WTC11 (cell line): Measurements from ENCODE around the gene KLF13. TPM values are rescaled to one million over a fixed set of nuclear protein-coding genes. Genes with fewer than 3 reads are reported as not detected.
A peak's percentile ranks its signal among the peaks of the same experiment; 100 is the strongest.

Source experiments
- ATAC-seq: fragments of 200-7000 bp; cut with Tn5 transposase; 2 replicates; pipeline ENCODE4 v1.10.0; 2021; ENCODE audit warnings: mild to moderate bottlenecking, moderate library complexity
- CTCF ChIA-PET: fragments of 300-600 bp; sonication (Branson Sonifier 250); formaldehyde crosslinking; loops from one replicate; lab custom pipeline; 2021; ENCODE audit warnings: antibody characterized with exemption; lab: Charles Lee
- POLR2A ChIA-PET: fragments of 350-600 bp; sonication (Branson Sonifier 250); formaldehyde crosslinking; loops from one replicate; lab custom pipeline; 2021; ENCODE audit warnings: antibody characterized with exemption; lab: Charles Lee
- DNase-seq: peaks from one replicate; pipeline ENCODE4 v3.0.0; 2021; ENCODE audit warnings: low spot score
- H3K27ac Mint-ChIP-seq: 2 replicates; pipeline ENCODE4 v1.8.0; 2021; ENCODE audit warnings: mixed read lengths
- H3K27me3 Mint-ChIP-seq: 2 replicates; pipeline ENCODE4 v1.8.0; 2021; ENCODE audit warnings: low read depth, mild to moderate bottlenecking, moderate library complexity, mixed read lengths
- H3K36me3 Mint-ChIP-seq: 2 replicates; pipeline ENCODE4 v1.8.0; 2021; ENCODE audit warnings: mixed read lengths
- H3K4me1 Mint-ChIP-seq: 2 replicates; pipeline ENCODE4 v1.8.0; 2022; ENCODE audit warnings: mixed read lengths
- H3K4me3 Mint-ChIP-seq: 2 replicates; pipeline ENCODE4 v1.8.0; 2021; ENCODE audit warnings: mild to moderate bottlenecking, moderate library complexity, mixed read lengths
- H3K9me3 Mint-ChIP-seq: 2 replicates; pipeline ENCODE4 v1.8.0; 2021; ENCODE audit warnings: mixed read lengths
- ATF1 ChIP-seq: sonication (generic); formaldehyde crosslinking; IDR thresholded peaks from 2 replicates; pipeline ENCODE4 v1.8.1; 2023; ENCODE audit warnings: mild to moderate bottlenecking, moderate library complexity, missing genetic modification reagents
- ATF2 ChIP-seq: sonication (generic); formaldehyde crosslinking; IDR thresholded peaks from 2 replicates; pipeline ENCODE4 v1.8.1; 2022; ENCODE audit warnings: low read depth, missing genetic modification reagents, borderline replicate concordance
- CDX4 ChIP-seq: fragments of 250-450 bp; sonication (Bioruptor Pico); IDR thresholded peaks from 2 replicates; pipeline ENCODE4 v1.9.0; 2021; ENCODE audit warnings: moderate library complexity, mild to moderate bottlenecking, inconsistent platforms, borderline replicate concordance
- CREM ChIP-seq: sonication (generic); formaldehyde crosslinking; IDR thresholded peaks from 2 replicates; pipeline ENCODE4 v1.8.1; 2022; ENCODE audit warnings: mild to moderate bottlenecking, missing genetic modification reagents, moderate library complexity
- E2F4 ChIP-seq: sonication (generic); formaldehyde crosslinking; IDR thresholded peaks from 2 replicates; pipeline ENCODE4 v1.8.1; 2022; ENCODE audit warnings: low read depth, mild to moderate bottlenecking, moderate library complexity, missing genetic modification reagents, borderline replicate concordance
- ERG ChIP-seq: fragments of 250-450 bp; sonication (Bioruptor Pico); IDR thresholded peaks from 2 replicates; pipeline ENCODE4 v1.8.0; 2021; ENCODE audit warnings: mild to moderate bottlenecking
- FOXP1 ChIP-seq: sonication (generic); formaldehyde crosslinking; IDR thresholded peaks from 2 replicates; pipeline ENCODE4 v1.8.0; 2022; ENCODE audit warnings: missing genetic modification reagents, mild to moderate bottlenecking, moderate library complexity, borderline replicate concordance
- NFATC4 ChIP-seq: fragments of 250-450 bp; sonication (Bioruptor Pico); IDR thresholded peaks from 2 replicates; pipeline ENCODE4 v1.9.0; 2021; ENCODE audit warnings: mild to moderate bottlenecking
- NFYB ChIP-seq: sonication (generic); formaldehyde crosslinking; conservative IDR thresholded peaks from 2 replicates; pipeline ENCODE4 v1.8.0; 2022; ENCODE audit warnings: low read depth, missing genetic modification reagents
- SMAD4 ChIP-seq: sonication (generic); formaldehyde crosslinking; IDR thresholded peaks from 2 replicates; pipeline ENCODE4 v1.8.0; 2022; ENCODE audit warnings: mild to moderate bottlenecking, missing genetic modification reagents
- SOX15 ChIP-seq: fragments of 250-450 bp; sonication (Bioruptor Pico); IDR thresholded peaks from 2 replicates; pipeline ENCODE4 v1.9.0; 2021; ENCODE audit warnings: mild to moderate bottlenecking
- ZNF263 ChIP-seq: sonication (generic); formaldehyde crosslinking; IDR thresholded peaks from 2 replicates; pipeline ENCODE4 v1.8.1; 2022; ENCODE audit warnings: low read depth, mild to moderate bottlenecking, moderate library complexity, missing genetic modification reagents
- ZNF281 ChIP-seq: sonication (generic); formaldehyde crosslinking; IDR thresholded peaks from 2 replicates; pipeline ENCODE4 v1.8.0; 2023; ENCODE audit warnings: mild to moderate bottlenecking, missing genetic modification reagents
- ZNF317 ChIP-seq: sonication (generic); formaldehyde crosslinking; IDR thresholded peaks from 2 replicates; pipeline ENCODE4 v1.8.1; 2023; ENCODE audit warnings: low read depth, mild to moderate bottlenecking, moderate library complexity, missing genetic modification reagents, borderline replicate concordance
- ZNF423 ChIP-seq: fragments of 250-450 bp; sonication (Bioruptor Pico); IDR thresholded peaks from 2 replicates; pipeline ENCODE4 v2.1.2; 2022; ENCODE audit warnings: mild to moderate bottlenecking, moderate library complexity
- total RNA-seq: library from RNA; stranded (reverse); gene quantifications from 3 replicates; pipeline ENCODE4 v1.2.3, GENCODE V29; 2021
- TF ChIP-seq, protein P1 (sequence below): sonication (generic); formaldehyde crosslinking; IDR thresholded peaks from 2 replicates; pipeline ENCODE4 v1.8.1; 2022; ENCODE audit warnings: mild to moderate bottlenecking, moderate library complexity, missing genetic modification reagents
- TF ChIP-seq, protein P2 (sequence below): fragments of 250-450 bp; sonication (Bioruptor Pico); IDR thresholded peaks from 2 replicates; pipeline ENCODE4 v2.1.2; 2022; ENCODE audit warnings: mild to moderate bottlenecking, moderate library complexity
- TF ChIP-seq, protein P3 (sequence below): fragments of 250-450 bp; sonication (Bioruptor Pico); conservative IDR thresholded peaks from 2 replicates; pipeline ENCODE4 v1.9.0; 2021; ENCODE audit warnings: mild to moderate bottlenecking
- TF ChIP-seq, protein P4 (sequence below): sonication (generic); formaldehyde crosslinking; IDR thresholded peaks from 2 replicates; pipeline ENCODE4 v1.8.0; 2022; ENCODE audit warnings: mild to moderate bottlenecking, missing genetic modification reagents

The KLF13 gene
- total RNA-seq, 1 experiment from 2014 or later: 38.1 TPM

DNA sequence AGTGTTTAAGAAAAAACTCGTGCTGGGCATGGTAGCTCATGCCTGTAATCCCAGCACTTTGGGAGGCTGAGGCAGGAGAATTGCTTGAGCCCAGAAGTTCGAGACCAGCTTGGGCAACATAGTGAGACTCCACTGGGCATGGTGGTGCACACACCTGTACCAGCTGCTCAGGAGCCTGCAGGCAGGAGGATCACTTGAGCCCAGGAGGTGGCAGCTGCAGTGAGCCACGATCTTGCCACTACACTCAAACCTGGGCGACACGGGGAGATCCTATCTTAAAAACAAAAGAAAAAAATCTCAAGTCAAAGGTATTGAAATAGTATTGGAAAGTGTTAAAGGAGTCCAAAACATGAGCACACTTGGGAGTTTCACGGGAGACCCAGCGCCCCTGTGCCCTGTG lies 14.0 kb downstream of the KLF13 start:
- no peaks in the 10 kb centered on the region for H3K36me3 Mint-ChIP-seq
- CTCF ChIA-PET: interaction anchor here (2.4 kb wide), 1 partner anchor 95 kb away, joined by 6 read pairs; no protein-coding TSS in a partner anchor
- no peak overlapping the region for H3K4me3 Mint-ChIP-seq
- DNase-seq (no peak), ATAC-seq (no peak)
- H3K27me3 Mint-ChIP-seq: no peaks in the 10 kb centered on the region
- no peak for TF ChIP-seq ATF1 (CRISPR knock-in tag)
- TF ChIP-seq, protein P1, sequence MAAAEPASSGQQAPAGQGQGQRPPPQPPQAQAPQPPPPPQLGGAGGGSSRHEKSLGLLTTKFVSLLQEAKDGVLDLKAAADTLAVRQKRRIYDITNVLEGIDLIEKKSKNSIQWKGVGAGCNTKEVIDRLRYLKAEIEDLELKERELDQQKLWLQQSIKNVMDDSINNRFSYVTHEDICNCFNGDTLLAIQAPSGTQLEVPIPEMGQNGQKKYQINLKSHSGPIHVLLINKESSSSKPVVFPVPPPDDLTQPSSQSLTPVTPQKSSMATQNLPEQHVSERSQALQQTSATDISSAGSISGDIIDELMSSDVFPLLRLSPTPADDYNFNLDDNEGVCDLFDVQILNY (CRISPR knock-in tag): no peak
- no peak for TF ChIP-seq ATF2 (CRISPR knock-in tag)
- TF ChIP-seq ZNF281 (CRISPR knock-in tag): no peak
- TF ChIP-seq SMAD4 (CRISPR knock-in tag): no peak
- no peak for TF ChIP-seq ZNF423 (CRISPR knock-in tag)
- TF ChIP-seq, protein P2, sequence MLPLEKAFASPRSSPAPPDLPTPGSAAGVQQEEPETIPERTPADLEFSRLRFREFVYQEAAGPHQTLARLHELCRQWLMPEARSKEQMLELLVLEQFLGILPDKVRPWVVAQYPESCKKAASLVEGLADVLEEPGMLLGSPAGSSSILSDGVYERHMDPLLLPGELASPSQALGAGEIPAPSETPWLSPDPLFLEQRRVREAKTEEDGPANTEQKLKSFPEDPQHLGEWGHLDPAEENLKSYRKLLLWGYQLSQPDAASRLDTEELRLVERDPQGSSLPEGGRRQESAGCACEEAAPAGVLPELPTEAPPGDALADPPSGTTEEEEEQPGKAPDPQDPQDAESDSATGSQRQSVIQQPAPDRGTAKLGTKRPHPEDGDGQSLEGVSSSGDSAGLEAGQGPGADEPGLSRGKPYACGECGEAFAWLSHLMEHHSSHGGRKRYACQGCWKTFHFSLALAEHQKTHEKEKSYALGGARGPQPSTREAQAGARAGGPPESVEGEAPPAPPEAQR (CRISPR knock-in tag): no peak
- TF ChIP-seq FOXP1 (CRISPR knock-in tag): no peak
- TF ChIP-seq NFYB: no peak
- POLR2A ChIA-PET: no interaction called here
- no peaks in the 10 kb centered on the region for H3K9me3 Mint-ChIP-seq
- H3K4me1 Mint-ChIP-seq: peaks cover 49% of the 10 kb centered on the region
- H3K27ac Mint-ChIP-seq: peak overlapping the region; percentile 55

DNA sequence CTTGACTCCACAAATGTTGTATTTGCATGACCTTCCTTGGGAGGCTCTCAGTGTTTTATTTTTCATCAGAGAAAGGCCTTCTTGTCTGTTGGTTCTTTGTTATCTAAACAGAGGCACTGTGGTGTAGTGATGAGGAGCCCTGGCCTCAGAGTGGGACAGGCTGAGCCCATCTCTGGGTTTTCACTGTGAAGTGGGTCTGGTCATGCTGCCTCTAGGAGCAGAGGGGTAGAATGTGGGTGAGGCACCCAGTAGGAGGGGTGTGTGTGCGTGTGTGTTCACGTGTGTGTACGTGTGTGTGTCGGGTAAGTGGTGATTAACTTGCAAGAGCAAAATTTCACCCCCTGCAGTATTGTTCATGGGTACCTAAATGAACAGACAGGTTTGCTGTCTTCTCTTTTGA lies 14.4 kb downstream of the KLF13 start:
- no peaks in the 10 kb centered on the region for H3K27me3 Mint-ChIP-seq
- H3K4me1 Mint-ChIP-seq: peaks cover 49% of the 10 kb centered on the region
- DNase-seq (no peak), ATAC-seq (no peak)
- H3K9me3 Mint-ChIP-seq: no peaks in the 10 kb centered on the region
- ChIA-PET POLR2A (no interaction called here), CTCF (interaction anchor here (2.4 kb wide), 1 partner anchor 94 kb away, joined by 6 read pairs; no protein-coding TSS in a partner anchor)
- H3K27ac Mint-ChIP-seq: 0 out of 2 replicates have a peak overlapping the region, but pooled peaks have one; percentile 55
- H3K4me3 Mint-ChIP-seq: no peak overlapping the region
- no peaks in the 10 kb centered on the region for H3K36me3 Mint-ChIP-seq
- TF ChIP-seq CDX4: no peak
- TF ChIP-seq, protein P3, sequence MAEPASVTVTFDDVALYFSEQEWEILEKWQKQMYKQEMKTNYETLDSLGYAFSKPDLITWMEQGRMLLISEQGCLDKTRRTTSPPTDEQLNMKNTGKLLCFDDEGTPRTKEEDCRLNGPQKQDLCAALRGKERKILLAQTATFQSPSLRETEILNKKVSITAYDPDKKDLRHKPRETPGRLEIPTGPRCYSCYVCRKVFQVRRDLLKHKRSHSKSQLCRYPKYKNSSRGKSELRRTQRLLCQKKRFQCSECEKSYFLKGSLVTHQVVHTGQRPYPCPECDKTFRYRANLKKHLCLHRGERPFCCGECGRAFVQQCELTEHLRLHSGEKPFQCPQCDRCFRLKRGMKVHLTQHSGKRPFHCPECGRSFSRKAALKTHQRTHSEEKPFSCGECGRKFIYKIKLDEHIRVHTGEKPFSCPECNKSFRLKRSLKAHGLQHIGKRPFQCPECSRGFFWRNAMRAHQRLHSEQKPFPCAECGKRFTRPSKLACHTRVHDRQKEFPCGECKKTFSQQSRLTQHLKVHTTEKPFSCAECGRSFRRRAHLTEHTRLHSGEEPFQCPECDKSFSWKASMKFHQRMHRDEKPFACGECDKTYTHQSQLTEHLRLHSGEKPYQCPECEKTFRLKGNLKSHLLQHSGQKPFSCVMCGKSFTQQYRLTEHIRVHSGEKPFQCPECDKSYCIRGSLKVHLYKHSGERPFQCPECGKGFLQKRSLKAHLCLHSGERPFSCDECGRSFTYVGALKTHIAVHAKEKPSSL: no peak
- TF ChIP-seq ZNF317 (CRISPR knock-in tag): no peak
- TF ChIP-seq SOX15 (CRISPR knock-in tag): no peak
- TF ChIP-seq FOXP1 (CRISPR knock-in tag): no peak
- no peak for TF ChIP-seq ERG (CRISPR knock-in tag)
- TF ChIP-seq NFATC4 (CRISPR knock-in tag): no peak
- TF ChIP-seq CREM (CRISPR knock-in tag): no peak
- TF ChIP-seq ZNF263 (CRISPR knock-in tag): no peak
- no peak for TF ChIP-seq E2F4 (CRISPR knock-in tag)
- TF ChIP-seq, protein P4, sequence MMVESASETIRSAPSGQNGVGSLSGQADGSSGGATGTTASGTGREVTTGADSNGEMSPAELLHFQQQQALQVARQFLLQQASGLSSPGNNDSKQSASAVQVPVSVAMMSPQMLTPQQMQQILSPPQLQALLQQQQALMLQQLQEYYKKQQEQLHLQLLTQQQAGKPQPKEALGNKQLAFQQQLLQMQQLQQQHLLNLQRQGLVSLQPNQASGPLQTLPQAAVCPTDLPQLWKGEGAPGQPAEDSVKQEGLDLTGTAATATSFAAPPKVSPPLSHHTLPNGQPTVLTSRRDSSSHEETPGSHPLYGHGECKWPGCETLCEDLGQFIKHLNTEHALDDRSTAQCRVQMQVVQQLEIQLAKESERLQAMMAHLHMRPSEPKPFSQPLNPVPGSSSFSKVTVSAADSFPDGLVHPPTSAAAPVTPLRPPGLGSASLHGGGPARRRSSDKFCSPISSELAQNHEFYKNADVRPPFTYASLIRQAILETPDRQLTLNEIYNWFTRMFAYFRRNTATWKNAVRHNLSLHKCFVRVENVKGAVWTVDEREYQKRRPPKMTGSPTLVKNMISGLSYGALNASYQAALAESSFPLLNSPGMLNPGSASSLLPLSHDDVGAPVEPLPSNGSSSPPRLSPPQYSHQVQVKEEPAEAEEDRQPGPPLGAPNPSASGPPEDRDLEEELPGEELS (CRISPR knock-in tag): no peak
